ENCODE data around the gene CDH4.

DNA sequence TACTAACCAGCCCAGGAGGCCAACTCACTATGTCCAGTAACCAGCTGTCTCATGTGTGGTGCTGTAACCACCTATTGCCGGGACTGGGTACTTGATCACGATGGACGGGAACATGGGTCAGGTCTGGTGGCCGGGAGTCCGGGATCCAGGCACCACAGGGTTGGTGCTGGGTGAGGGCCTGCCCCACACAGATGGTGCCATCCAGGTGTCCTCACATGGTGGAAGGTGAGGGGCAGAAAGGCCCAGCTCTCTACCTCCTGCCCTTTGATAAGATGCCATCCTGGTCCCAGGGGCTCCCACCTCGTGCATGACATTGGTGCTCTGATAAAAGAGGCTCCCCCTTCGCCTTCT is 697.3 kb downstream of the CDH4 start:
- TF ChIP-seq CTCF (IDR thresholded peaks at IDR 0.05): no peak
- TF ChIP-seq POLR2A (IDR thresholded peaks at IDR 0.05): no peak
- no peak for TF ChIP-seq POLR2AphosphoS5 (IDR thresholded peaks at IDR 0.05)
- TF ChIP-seq EP300 (IDR thresholded peaks at IDR 0.05): no peak
